GM12878 (cell line): Measurements from ENCODE around the gene SIK2. TPM values are rescaled to one million over a fixed set of nuclear protein-coding genes. Genes with fewer than 3 reads are reported as not detected.

Experiments used
- ATAC-seq: fragments of 200-7000 bp; cut with Tn5 transposase; 3 replicates; pipeline ENCODE4 v1.9.1; 2020; ENCODE audit warnings: mild to moderate bottlenecking, moderate library complexity
- BruUV-seq: library from RNA; stranded (reverse); fragments of 400-500 nt; replicated peaks from 2 replicates; lab custom pipeline; 2021; lab: Mats Ljungman, UMichigan
- CTCF ChIA-PET: fragments of 300-600 bp; sonication (Branson Sonifier 250); formaldehyde crosslinking; extraction: SDS; loops from one replicate; lab custom pipeline; 2021; ENCODE audit warnings: inconsistent platforms; lab: Yijun Ruan, JAX
- POLR2A ChIA-PET: fragments of 350-600 bp; formaldehyde crosslinking; extraction: SDS; loops from one replicate; lab custom pipeline; 2021; ENCODE audit warnings: inconsistent platforms; lab: Charles Lee
- RAD21 ChIA-PET: fragments of 300-600 bp; sonication (Branson Sonifier 250); formaldehyde crosslinking; loops from one replicate; lab custom pipeline; 2023; ENCODE audit warnings: antibody characterized with exemption; ENCODE audit not compliant: unreplicated experiment; lab: Charles Lee
- SMC1A ChIA-PET: fragments of 300-600 bp; sonication (Branson Sonifier 250); formaldehyde crosslinking; loops from one replicate; lab custom pipeline; 2023; ENCODE audit not compliant: unreplicated experiment, uncharacterized antibody; lab: Charles Lee
- DNase-seq: peaks from one replicate; pipeline ENCODE4 v3.0.0-alpha.2; 2011; ENCODE audit warnings: low read depth, low spot score
- FAIRE-seq: peaks from 3 replicates; lab custom pipeline; 2011; peaks lifted over from hg19 to GRCh38; lab: Jason Lieb, UNC
- H2AFZ ChIP-seq: 2 replicates; pipeline ENCODE4 v1.6.0; 2011; ENCODE audit warnings: low read depth, low read length, control low read depth; ENCODE audit not compliant: control insufficient read depth
- H3K27ac ChIP-seq: 2 replicates; pipeline ENCODE4 v1.5.1; 2011; ENCODE audit warnings: control low read depth; ENCODE audit not compliant: control insufficient read depth, insufficient read depth
- H3K27me3 ChIP-seq, 2 experiments: replicated peaks in 1 of 2; 2 replicates each; pipeline versions ENCODE4 v1.6.0 to v1.6.1; 2011; ENCODE audit warnings: low read length in 1 of 2; ENCODE audit not compliant: control insufficient read depth in 2 of 2, insufficient read depth in 2 of 2
- H3K36me3 ChIP-seq, 2 experiments: 2 replicates each; pipeline ENCODE4 v1.5.1; 2011; ENCODE audit warnings: low read length in 1 of 2; ENCODE audit not compliant: control insufficient read depth in 2 of 2, insufficient read depth in 2 of 2
- H3K4me1 ChIP-seq: 2 replicates; pipeline ENCODE4 v1.6.1; 2011; ENCODE audit warnings: mild to moderate bottlenecking, low read length, moderate library complexity, mixed read lengths; ENCODE audit not compliant: control insufficient read depth, insufficient read depth
- H3K4me2 ChIP-seq: 2 replicates; pipeline ENCODE4 v1.6.0; 2011; ENCODE audit warnings: control low read depth; ENCODE audit not compliant: control insufficient read depth, insufficient read depth
- H3K4me3 ChIP-seq: fragments of 200-600 bp; sonication (generic); 2 replicates; pipeline ENCODE4 v1.5.1; 2016
- H3K79me2 ChIP-seq: 2 replicates; pipeline ENCODE4 v1.6.0; 2011; ENCODE audit warnings: low read length; ENCODE audit not compliant: control insufficient read depth, insufficient read depth
- H3K9ac ChIP-seq: 2 replicates; pipeline ENCODE4 v1.8.0; 2011; ENCODE audit warnings: low read length, control low read depth, mixed read lengths; ENCODE audit not compliant: control insufficient read depth, insufficient read depth
- H3K9me3 ChIP-seq: replicated peaks from 3 replicates; pipeline ENCODE4 v1.5.1; 2011; ENCODE audit warnings: mild to moderate bottlenecking, low read length; ENCODE audit not compliant: control insufficient read depth, insufficient read depth
- H4K20me1 ChIP-seq: 2 replicates; pipeline ENCODE4 v1.6.0; 2011; ENCODE audit not compliant: control insufficient read depth, insufficient read depth
- BACH1 ChIP-seq: fragments of 450-650 bp; IDR thresholded peaks from 2 replicates; pipeline ENCODE4 v1.6.1; 2017; ENCODE audit warnings: mild to moderate bottlenecking, borderline replicate concordance
- BCL3 ChIP-seq: IDR thresholded peaks from 2 replicates; pipeline ENCODE4 v1.6.1; 2011; ENCODE audit warnings: borderline replicate concordance, low read depth, mild to moderate bottlenecking, moderate library complexity, low read length; ENCODE audit not compliant: insufficient read depth, poor library complexity, severe bottlenecking
- CBFB ChIP-seq: IDR thresholded peaks from 2 replicates; pipeline ENCODE4 v1.6.1; 2016; ENCODE audit warnings: antibody characterized with exemption, low read depth
- CBX3 ChIP-seq: fragments of 200-600 bp; sonication (generic); IDR thresholded peaks from 2 replicates; pipeline ENCODE4 v1.6.1; 2016; ENCODE audit warnings: low read depth, borderline replicate concordance
- CHD1 ChIP-seq: IDR thresholded peaks from 2 replicates; pipeline ENCODE4 v1.6.1; 2012; ENCODE audit warnings: low read depth, low read length, improper control_type of control experiment
- E2F4 ChIP-seq: IDR thresholded peaks from 2 replicates; pipeline ENCODE4 v1.6.1; 2012; ENCODE audit warnings: low read depth, low read length, improper control_type of control experiment
- E4F1 ChIP-seq: fragments of 450-650 bp; IDR thresholded peaks from 2 replicates; pipeline ENCODE4 v1.6.1; 2018; ENCODE audit warnings: borderline replicate concordance, mild to moderate bottlenecking; ENCODE audit not compliant: partially characterized antibody
- GABPA ChIP-seq: IDR thresholded peaks from 2 replicates; pipeline ENCODE4 v1.6.1; 2014; ENCODE audit warnings: antibody characterized with exemption, low read depth, mild to moderate bottlenecking, inconsistent platforms
- HDAC6 ChIP-seq: fragments of 200-600 bp; sonication (generic); IDR thresholded peaks from one replicate; pipeline ENCODE4 v1.8.0; 2017; ENCODE audit warnings: antibody characterized with exemption; ENCODE audit not compliant: unreplicated experiment
- KLF5 ChIP-seq: fragments of 450-650 bp; IDR thresholded peaks from 2 replicates; pipeline ENCODE4 v1.6.1; 2014; ENCODE audit warnings: mild to moderate bottlenecking; ENCODE audit not compliant: partially characterized antibody
- NR2F1 ChIP-seq: fragments of 450-650 bp; conservative IDR thresholded peaks from 2 replicates; pipeline ENCODE4 v1.6.1; 2017; ENCODE audit warnings: mild to moderate bottlenecking
- PAX5 ChIP-seq: IDR thresholded peaks from 2 replicates; pipeline ENCODE4 v1.6.1; 2011; ENCODE audit warnings: low read depth, low read length, borderline replicate concordance
- RB1 ChIP-seq: fragments of 450-650 bp; formaldehyde crosslinking; IDR thresholded peaks from 2 replicates; pipeline ENCODE4 v1.6.1; 2017; ENCODE audit warnings: mild to moderate bottlenecking, borderline replicate concordance
- WRNIP1 ChIP-seq: IDR thresholded peaks from 2 replicates; pipeline ENCODE4 v1.6.1; 2011; ENCODE audit warnings: low read depth, low read length, improper control_type of control experiment, borderline replicate concordance
- ZNF592 ChIP-seq: fragments of 450-650 bp; IDR thresholded peaks from 2 replicates; pipeline ENCODE4 v1.6.1; 2017; ENCODE audit warnings: mild to moderate bottlenecking, moderate library complexity
- ZNF622 ChIP-seq: fragments of 450-650 bp; IDR thresholded peaks from 2 replicates; pipeline ENCODE4 v1.6.1; 2017; ENCODE audit warnings: mild to moderate bottlenecking, inconsistent platforms
- WGBS: methylation state at CpG from one replicate; pipeline ENCODE4 v1.1.6; 2016; ENCODE audit warnings: low lambda C conversion rate; ENCODE audit not compliant: insufficient replicate concordance, insufficient coverage; ENCODE audit errors: missing lambda C conversion rate; 5-methylcytosine and 5-hydroxymethylcytosine counted together
- in situ Hi-C: fragments of 300-500 bp; cut with MboI; formaldehyde crosslinking; loops from 9 replicates; pipeline ENCODE4 v1.14.3; 2018; ENCODE audit warnings: mixed read lengths
- intact Hi-C: fragments of 100-400 bp; cut with micrococcal nuclease; formaldehyde crosslinking; loops from one replicate; pipeline ENCODE4 v1.14.2; 2022; ENCODE audit not compliant: unreplicated experiment
- polyA plus RNA-seq, 11 experiments: library from polyadenylated mRNA; depleted of rRNA in 4 of 11; unstranded in 6 of 11; stranded (reverse) in 5 of 11; fragments of >200 nt; fragmentation: Nextera tagmentation in 4 of 11; fragmentation: Illumina TruSeq in 1 of 11; extraction: Ambion mirVana in 4 of 11; extraction: Trizol in 1 of 11; gene quantifications; 1 replicate in 1 of 11; 2 replicates in 10 of 11; pipeline versions ENCODE4 v1.2.1 to v1.2.3, GENCODE V29; 2011 to 2016; ENCODE audit warnings: inconsistent platforms in 2 of 11, missing spikeins in 2 of 11, low read depth in 1 of 11
- total RNA-seq, 4 experiments: library from RNA; depleted of rRNA in 3 of 4; stranded (reverse); fragments of >200 nt in 3 of 4; fragmentation: Illumina TruSeq in 1 of 4; extraction: Trizol in 1 of 4; gene quantifications; 2 replicates each; pipeline versions ENCODE4 v1.2.1 to v1.2.3, GENCODE V29; 2013 to 2021

The SIK2 gene
- total and polyA plus RNA-seq, 10 of the 15 experiments (the other 5 are each of a cell fraction or from before 2014, with no cell fraction given) = 0.97 to 14.2 (median 4.5) TPM

GRCh38 chr11:111671383-111671782, 69.1 kb downstream of the SIK2 start:
- H3K27ac ChIP-seq = no peak overlapping the region
- no peak overlapping the region for H3K4me3 ChIP-seq
- no peak overlapping the region for H3K4me2 ChIP-seq
- TF ChIP-seq ZNF592 = no peak
- no peak for TF ChIP-seq KLF5
- TF ChIP-seq RB1 = no peak
- no peak for TF ChIP-seq WRNIP1
- TF ChIP-seq PAX5 = no peak
- TF ChIP-seq CBFB = no peak
- no peak for TF ChIP-seq CHD1
- TF ChIP-seq ZNF622 = no peak
- TF ChIP-seq CBX3 = no peak
- TF ChIP-seq E2F4 = no peak
- TF ChIP-seq GABPA = no peak
- no peak for TF ChIP-seq BACH1
- no peak for TF ChIP-seq HDAC6
- no peak for TF ChIP-seq E4F1
- no peak for TF ChIP-seq NR2F1
- TF ChIP-seq BCL3 = no peak
- no peaks in the 10 kb centered on the region for H3K4me1 ChIP-seq
- no peaks in the 10 kb centered on the region for H3K9me3 ChIP-seq
- CTCF ChIA-PET = interaction anchor here (1.3 kb wide), 1 partner anchor 28 kb away, joined by 3 read pairs; no protein-coding TSS in a partner anchor
- ATAC-seq = no peak
- H3K36me3 ChIP-seq = peaks cover 1 to 2% of the 10 kb centered on the region in 2 experiments; a peak in 2 of 4 replicates
- POLR2A ChIA-PET = interaction anchor here (1.3 kb wide), 1 partner anchor 26 kb away, joined by 3 read pairs; no protein-coding TSS in a partner anchor
- no peak for DNase-seq
- no peaks in the 10 kb centered on the region for H4K20me1 ChIP-seq
- WGBS = 92% methylated on average over 1 of the region's 1 CpG
- intact Hi-C loops (no loop called here), in situ Hi-C loops (no loop called here)
- no peak overlapping the region for H2AFZ ChIP-seq
- H3K79me2 ChIP-seq = no peaks in the 10 kb centered on the region
- BruUV-seq = no TSS peak
- SMC1A ChIA-PET = interaction anchor here (1.1 to 4.1 kb wide), 5 partner anchors 9 to 95 kb away, joined by 3 to 15 read pairs (median 4); no protein-coding TSS in a partner anchor
- RAD21 ChIA-PET = interaction anchor here (1.9 kb wide), 1 partner anchor 67 kb away, joined by 6 read pairs; no protein-coding TSS in a partner anchor
- no peaks in the 10 kb centered on the region for H3K27me3 ChIP-seq
- H3K9ac ChIP-seq = no peak overlapping the region
- FAIRE-seq = no peak
